PC-3 (cell line): Measurements from ENCODE around the gene ZNF524.
"Not testable (repeated sequence)": the region's sequence is repeated elsewhere in the genome, so short reads cannot be mapped to it uniquely, and the experiment has no call there.

Experiments used
- CTCF ChIP-seq: fragments of 300-600 bp; sonication (generic); conservative IDR thresholded peaks from 2 replicates; pipeline ENCODE4 v1.5.1; 2017; ENCODE audit warnings: antibody characterized with exemption, low read depth, mild to moderate bottlenecking, low read length
- EZH2 ChIP-seq: fragments of 300-600 bp; sonication (generic); IDR thresholded peaks from one replicate; pipeline ENCODE4 v1.6.1; 2017; ENCODE audit warnings: antibody characterized with exemption, mild to moderate bottlenecking, low read length; ENCODE audit not compliant: unreplicated experiment
- EZH2phosphoT487 ChIP-seq: fragments of 300-600 bp; sonication (generic); IDR thresholded peaks from 2 replicates; pipeline ENCODE4 v1.6.1; 2018; ENCODE audit warnings: mild to moderate bottlenecking, antibody characterized with exemption, low read length, borderline replicate concordance

- TF ChIP-seq EZH2, CTCF, EZH2phosphoT487: not testable (repeated sequence)
Measured at GRCh38 chr19:55573929-55574328, 26.2 kb upstream of the ZNF524 start.
